Measurements from ENCODE around the gene IWS1.
"Not testable (repeated sequence)": the region's sequence is repeated elsewhere in the genome, so short reads cannot be mapped to it uniquely, and the experiment has no call there.

Gene IWS1

DNA sequence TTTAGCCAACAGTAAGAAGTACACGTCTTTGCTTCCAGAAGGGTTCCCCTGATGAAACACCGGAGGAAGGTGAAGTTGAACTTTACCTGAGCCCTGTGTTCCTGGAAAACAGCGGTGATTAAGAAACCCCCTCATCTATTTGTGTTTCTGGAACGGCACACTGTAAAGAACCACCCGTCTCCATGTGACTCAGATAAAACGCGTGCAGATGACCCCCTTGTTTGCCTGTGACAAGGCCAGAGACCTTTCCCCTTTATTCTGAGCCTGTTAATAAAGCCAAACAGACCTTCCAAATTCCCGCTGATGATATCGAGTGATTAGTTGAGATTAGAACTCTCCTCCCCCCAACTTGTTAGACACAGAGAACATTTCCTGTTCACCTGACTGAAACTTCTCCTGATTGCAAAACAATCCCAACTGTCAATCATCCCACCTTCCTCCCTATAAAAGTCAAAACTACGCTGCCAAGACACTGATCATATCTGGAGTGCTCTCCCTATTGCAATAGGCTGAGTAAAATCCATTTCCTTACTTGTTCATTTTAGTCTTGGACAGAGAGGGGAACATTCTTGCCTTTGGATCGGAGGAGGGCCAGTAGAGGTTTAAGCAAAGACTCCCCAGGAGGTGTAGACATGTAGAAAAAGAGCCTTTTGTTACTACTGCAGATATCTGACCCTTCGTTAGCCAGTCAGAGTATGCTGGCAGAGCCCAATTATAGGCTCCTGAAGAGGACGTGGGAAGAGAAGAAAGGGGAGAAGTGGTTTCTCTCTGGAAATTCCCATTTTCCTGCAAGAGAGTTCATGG, 914 bp upstream of the IWS1 start:
- DNase-seq: no peak

DNA sequence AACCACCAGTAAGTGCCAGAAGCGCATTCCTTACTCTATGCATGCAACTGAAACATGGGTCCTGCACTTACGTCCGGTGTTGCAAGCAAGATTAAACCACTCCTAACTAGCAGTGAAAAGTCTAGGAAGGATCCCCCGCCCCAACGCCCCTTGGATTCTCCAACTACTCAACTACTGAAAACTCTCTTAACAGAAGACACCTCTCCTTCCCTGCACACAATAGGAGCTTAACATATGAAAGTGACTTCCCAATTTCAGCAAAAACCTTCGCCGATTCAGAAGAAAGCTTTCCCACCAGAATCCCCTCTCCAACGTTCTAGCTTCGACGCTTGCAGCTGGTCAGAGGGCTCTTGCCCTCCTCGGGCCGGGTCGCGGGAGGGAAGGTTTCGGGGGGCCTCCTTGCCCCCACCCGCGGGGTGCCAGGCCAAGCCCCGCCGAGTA, 578 bp downstream of the IWS1 start:
- no peak for DNase-seq

DNA sequence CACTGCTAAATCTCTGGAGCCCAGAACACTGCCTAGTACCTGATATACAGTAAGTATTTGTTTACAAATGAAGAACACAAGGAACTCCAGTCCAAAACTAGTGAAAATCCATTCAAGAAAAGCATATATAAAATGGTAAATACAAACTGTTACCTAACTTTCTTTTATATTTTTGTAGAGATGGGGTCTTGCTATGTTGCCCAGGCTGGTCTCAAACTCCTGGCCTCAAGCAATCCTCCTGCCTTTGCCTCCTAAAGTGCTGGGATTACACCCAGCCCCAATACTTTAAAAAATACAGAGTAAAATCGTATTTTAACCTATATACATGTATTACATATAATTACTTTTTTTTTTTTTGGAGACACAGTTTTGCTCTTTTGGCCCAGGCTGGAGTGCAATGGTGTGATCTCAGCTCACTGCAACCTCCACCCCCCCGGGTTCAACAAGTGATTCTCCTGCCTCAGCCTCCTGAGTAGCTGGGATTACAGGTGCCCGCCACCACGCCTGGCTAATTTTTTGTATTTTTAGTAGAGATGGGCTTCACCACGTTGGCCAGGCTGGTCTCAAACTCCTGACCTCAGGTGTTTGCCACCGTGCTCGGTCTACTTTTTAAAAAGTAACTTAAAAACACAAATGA, 2.0 kb downstream of the IWS1 start:
- not testable (repeated sequence) for DNase-seq

DNA sequence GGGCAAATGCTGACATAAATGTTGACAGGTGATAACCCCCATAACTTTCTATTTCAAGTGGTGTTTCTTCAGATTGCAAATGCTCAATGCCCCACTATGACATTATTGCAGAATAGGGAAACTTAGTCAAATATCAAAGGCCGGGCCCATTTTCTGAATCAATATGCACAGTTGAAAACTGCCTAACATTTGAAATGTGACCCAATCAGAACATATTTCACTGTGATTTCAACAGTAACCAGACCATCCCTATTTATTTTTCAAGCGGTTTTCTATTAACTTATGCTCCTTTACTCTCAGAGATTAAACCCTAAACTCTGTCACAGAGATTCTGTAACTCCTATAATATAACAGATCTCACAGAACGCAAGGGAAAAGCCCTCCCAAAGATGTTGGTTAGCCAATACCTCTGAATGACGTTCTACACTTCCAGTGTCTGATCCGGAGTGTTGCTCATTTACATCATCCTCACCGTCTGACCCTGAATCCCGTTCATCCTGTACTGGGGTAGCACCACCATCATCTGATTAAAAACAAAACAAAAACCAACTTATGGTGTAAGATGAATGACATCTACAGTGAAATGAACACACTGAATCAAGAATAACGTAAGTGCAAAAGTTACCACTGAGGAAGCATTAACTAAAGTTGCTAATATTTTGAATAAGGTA, 2.9 kb downstream of the IWS1 start:
- no peak for DNase-seq

DNA sequence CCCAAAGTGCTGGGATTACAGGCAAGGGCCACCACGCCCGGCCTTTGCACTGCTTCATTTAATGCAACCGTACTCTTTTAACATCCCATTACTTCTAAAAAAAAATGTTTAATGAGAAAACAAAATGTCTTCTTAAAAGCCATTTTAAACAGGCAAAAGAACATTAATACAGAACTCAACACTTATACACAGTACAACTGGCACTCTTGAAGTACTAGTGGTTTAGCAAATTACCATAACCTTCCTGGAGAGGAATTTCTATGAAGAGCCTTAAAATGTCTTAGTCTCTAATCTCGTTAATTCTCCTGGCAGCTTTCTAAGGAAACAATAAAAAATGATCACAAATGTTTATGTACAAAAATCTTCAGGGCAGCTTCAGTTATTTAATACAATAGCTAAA, 5.9 kb downstream of the IWS1 start:
- DNase-seq: no peak

DNA sequence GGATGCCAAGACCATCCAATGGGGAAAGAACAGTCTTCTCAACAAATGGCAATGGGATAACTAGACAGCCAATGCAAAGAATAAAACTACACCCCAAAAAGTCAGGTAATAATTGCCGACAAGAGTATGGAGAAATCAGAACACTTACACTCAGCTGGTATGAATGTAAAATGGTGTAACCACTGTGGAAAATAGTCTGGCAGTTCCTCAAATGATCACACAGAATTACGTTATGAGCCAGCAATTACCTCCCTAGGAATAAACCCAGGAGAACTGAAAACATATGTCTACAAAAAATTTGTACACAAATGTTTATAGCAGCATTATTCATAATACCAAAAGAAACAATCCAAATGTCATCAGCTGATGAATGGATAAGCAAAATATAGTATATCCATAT, 8.8 kb downstream of the IWS1 start:
- DNase-seq: no peak

DNA sequence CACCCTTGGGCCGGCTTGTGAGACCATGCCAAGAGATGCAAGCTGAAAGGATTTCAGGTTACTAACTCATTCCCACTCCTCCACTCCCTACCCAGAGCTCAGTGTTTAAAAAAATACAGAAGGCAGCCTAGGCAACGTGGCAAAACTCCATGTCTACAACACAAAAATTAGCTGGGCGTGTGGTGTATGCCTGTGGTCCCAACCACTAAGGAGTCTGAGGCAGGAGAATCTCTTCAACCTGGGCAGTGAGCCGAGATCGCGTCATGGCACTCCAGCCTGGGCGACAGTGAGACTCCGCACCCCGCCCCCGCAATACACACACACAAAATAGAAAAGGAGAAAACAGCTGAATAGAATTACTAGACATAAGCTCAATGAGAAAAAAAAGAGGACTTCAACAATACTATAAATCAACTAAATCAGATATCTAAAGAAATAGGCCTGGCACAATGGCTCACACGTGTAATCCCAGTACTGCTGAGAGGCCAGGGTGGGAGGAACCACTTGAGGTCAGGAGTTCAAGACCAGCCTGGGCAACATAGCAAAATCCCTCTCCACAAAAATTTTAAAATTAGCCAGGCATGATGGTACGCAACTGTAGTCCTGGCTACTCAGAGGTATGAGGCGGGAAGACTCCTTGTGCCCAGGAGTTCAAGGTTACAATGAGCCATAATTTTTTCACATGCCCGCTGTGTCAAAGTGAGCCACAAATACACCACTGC, 10.1 kb downstream of the IWS1 start:
- DNase-seq: no peak

DNA sequence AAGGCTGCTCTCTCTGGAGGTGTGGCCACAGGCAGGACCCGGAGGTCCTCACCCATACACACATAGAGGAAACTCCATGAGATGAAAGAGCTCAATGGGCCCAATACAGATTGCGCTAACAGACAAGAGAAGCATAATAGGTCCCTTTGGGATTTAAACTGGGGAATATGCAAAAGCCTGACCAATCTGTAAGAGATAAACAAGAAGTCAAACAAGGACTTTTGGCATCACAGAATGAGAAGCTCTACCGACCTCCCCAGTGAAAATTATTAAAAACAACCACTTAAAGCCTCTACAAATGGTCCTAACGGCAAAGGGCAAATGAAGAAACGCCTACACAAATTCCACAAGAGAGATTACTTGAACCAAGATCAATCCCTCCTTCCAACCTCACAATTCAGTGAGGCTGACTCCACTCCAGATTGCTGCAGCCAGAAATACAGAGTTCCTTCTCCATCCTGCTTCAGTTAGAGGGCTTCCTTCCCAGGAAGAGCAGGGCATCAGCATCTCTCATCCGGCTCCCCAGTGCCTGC, 10.8 kb downstream of the IWS1 start:
- no peak for DNase-seq

DNA sequence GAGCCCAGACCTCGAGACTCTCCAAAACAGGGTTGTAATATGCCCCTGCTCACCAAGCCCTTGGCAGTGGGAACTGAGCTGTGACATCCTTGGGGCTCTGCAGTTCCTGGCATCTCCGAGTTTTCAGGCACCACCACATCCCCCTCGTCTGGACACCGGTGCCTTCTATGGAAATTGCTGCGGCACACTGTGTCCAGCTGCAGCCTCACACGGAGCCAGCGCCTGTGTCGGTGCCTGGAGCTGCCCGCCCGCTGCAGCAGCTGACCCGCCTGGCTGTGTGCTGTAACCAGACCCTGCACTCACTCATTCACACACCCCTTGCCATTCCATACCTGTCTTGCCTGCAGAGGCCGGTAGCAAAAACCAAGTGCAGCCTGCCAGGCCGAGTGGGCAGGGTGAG, 11.8 kb downstream of the IWS1 start:
- no peak for DNase-seq

DNA sequence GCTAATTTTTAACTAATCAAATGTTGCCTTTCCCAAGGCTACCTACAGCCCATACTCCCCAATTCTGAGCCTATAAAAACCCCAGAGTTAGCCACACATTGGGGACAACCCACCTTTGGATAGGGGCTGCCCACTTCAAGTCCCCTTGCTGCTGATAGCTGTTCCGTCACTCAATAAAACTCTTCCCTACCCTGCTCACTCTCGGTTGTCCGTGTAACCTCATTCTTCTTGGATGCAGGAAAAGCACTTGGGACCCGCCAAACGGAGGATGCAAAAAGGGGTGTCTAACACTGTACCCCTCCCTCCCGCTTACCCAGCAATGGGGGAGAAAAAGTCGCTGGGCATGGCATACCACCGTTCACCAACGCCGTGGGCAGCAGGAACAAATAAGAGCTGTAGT, 12.2 kb downstream of the IWS1 start:
- DNase-seq: no peak

DNA sequence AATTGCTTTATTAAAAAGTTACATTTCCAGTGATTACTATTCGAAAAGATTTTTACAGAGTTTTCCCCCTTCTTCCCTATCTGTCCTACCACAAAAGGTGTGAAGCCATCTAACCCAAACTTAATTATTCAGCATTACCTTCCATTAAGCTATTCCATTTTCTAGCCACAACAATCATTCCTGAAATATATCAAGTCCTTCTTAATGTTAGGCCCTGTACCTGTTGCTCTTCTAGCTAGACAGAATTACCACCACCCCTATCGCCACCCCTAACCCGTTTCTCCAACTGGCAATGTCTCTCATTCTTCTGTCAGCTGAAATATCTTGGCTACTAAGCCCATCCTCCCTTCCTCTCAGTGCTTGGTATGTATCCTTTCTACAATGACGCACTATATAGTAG, 13.9 kb downstream of the IWS1 start:
- DNase-seq: no peak

DNA sequence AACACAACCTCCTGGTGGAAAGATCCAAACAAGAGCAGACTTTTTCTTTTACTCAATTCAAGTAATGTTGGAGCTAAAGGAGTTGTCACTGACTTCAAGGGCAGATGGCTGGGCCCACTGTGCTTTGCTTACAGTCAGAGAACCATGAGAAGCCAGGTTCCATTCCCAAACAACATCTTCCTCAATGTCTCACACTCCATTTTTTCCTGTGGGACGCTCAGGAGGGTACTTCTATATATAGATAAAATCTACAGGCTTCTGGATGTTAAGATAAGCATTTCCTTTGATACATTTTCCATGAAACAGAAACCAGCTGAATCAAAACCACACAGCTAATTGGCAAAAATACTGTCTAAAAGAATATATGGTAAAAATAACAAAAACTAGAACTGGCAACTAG, 14.4 kb downstream of the IWS1 start:
- DNase-seq: no peak

DNA sequence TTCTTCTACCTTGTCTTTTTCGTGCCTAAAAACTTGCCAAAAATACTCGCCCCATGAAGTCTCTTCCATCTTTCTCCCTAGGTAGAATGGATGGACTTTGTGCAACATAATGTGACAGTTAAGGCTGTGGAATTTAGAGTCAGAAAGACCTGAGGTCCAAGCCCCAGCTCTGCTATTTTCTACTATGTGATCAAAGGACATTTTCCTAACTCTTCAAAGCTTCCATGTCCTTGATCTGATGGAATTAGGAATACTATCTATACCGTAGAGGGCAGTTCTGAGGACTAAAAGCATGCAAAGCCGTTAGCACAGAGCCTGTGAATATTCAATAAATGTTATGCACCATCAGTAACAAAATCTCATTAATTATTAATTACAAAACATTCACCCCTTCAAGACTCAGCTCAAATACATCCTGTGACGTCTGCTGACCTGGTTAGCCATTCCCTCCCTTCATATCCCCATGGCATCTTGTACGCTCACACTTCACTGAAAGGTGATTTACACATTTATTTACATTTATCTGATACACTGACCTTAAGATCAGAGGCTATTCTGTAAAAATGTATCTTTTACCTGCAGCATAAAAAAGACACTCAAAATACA, 15.1 kb downstream of the IWS1 start:
- DNase-seq: no peak

DNA sequence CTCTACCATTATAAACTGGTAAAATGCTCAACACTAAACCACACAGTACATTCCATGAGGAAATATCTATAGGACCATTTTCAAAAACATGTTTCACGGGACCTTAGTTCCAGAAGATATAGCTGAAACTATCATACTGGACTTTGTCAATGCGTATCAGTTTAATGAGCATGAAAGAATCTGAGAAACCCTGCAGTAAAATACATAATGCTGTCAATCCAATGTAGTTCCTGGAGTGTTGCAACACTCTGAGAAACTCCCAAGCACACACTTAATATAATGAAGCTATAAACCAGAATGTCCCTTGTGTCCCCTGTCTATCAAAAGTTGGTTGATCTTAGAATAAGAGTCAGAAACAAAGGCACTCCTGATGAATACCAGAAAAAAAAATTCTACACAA, 16.2 kb downstream of the IWS1 start:
- DNase-seq: no peak

DNA sequence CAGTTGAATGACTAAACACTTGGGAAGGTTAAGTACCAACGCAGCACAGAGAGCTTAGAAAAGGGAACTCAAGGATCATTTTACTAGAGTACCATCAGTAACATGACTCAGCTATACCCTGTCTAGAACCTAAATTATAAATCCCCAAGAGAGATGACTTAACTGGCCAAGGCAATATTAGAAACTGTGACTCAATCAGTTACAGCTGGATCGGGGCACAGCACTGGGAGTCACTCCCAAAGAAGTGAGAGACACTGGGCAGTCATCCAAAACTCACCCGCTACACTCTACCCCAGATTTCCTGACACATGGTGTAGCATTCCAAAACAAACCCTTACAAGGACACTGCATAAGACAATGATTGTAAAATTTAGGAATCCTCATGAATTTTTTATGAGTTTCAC, 17.7 kb downstream of the IWS1 start:
- DNase-seq: no peak

DNA sequence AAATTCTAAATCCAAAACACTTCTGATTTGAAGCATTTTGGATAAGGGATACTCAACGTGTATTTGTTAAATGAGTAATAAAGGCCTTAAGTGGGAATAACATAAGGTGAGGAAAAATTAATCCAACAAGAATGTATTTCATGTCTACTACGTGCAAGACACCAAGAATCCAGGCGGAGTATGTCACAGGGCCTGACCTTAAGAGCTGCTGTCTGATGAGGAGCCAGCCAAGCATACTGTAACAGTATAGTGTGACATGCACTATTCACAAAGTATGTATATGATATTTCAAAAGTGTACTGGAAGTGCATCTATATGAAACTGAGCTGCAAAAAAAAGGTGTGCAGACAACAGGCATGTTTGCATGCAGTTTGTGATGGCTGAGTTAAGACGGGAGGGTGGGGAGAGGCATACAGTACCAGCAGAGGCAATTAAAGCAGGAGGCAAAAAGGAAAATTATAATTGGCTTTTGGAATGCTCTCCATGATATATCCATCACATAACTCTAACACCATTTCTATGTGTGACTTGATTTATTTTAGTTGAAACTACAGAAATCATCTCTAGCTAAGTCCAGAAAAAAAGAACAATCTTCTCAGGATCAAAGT, 18.2 kb downstream of the IWS1 start:
- DNase-seq: no peak

DNA sequence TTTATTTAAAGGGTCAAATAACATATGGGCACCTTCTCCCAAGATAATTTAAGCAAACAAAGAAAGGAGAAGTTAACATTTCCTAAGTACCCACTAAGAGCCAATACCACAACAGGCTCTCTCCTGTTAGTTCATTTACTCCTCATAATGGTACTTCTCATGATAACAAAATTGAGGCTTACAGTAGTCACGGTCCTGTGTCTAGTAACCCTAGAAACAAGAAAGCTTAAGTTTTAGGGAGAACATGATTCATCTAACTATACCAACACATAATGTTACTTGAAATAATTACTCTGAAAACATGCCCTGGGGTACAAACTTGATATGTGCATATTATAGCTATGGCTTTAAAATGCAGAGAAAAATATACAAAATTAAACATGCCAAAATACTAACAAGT, 19.8 kb downstream of the IWS1 start:
- no peak for DNase-seq

DNA sequence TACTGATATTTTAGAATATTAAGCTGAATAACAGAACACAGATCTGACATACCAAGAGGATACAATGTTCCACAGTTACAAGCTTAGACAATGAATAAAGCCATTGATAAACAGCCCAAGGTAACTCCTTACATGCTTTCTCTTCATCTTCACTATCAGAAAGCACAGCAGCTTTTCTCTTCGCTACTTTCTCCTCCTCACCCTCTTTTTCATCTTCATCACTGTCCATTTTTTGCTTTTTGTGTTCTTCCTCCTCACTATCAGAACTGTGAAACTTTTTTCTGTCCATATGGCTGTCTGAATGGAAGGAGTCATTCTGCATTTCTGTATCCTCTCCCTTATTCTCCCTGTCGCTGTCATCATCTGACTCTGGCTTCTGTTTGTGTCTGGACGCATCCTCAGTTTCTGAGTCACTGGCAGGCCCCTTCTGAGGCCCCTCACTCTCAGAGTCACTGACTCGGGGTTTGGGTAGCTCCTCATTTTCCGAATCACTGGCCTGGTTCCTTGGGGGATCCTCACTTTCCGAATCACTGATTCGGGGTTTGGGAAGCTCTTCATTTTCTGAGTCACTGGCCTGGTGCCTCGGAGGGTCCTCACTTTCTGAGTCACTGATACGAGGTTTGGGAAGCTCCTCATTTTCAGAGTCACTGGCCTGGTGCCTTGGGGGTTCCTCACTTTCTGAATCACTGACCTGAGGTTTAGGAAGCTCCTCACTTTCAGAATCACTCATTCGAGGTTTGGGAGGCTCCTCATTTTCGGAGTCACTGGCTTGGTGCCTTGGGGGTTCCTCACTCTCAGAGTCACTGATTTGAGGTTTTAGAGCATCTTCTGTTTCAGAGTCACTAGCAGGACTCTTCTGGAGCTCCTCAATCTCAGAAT, 21.5 kb downstream of the IWS1 start:
- no peak for DNase-seq

DNA sequence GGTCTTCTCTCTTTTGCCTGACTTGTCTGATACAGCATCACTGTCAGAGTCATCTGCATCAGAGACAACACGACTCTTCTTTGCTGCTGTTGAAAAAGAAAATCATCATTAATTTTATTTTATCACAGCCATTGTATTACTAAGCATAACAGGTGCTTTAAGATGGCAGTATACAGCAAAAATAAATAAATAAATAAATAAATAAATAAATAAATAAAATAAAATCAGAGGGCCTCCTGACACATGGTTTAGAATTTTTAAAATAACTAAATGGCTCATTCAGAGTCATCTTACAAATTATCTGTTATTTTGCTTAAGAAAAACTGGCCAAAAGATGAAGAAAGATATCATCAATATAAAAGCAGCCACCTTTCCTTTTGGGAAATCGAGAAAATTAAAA, 22.8 kb downstream of the IWS1 start:
- no peak for DNase-seq

DNA sequence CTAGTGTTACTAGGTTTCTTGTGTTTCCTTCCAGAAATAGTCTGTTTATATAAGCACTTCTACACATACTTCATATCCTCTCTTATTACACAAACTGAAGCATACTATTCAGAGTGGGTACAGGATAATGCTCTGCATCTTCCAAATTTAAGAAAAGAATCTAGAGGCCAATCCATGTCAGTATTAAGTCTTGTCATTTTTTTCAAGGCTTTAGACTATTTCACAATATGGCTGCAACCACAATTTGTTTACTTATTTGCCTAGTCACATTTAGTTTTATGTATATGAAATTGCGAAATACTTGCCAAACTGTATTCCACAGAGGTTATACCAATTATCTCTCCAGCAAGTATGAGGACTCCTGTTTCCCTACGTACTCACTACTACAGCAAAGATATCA, 27.9 kb downstream of the IWS1 start:
- no peak for DNase-seq

DNA sequence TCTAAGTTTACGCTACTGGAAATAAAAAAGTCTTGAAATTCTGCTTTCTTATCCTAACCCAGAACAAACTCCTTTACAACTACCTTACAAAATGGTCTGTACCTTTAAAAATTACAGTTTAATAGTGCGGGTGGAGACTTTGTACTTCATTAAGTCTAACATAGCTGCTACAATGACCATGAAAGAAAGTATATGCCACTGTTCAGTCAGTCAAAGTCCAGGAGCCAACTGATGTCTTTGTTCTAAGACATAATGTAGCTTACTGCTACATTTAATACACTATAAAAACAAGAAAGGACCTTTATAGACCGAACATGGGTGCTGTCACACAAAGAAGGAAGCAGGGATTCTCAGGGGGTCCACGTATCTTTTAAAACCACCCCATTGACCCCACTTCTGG, 36.0 kb downstream of the IWS1 start:
- DNase-seq: no peak

Data from activated CD4-positive, alpha-beta T cell treated with anti-CD3 and anti-CD28 coated beads for 1 hour (primary cell).